IPS-20b (cell line): Measurements from ENCODE around the gene CERS6.

Experiments used
- H3K27ac ChIP-seq: one replicate; pipeline ENCODE4 v1.5.1; 2013; ENCODE audit warnings: low read length
- H3K27me3 ChIP-seq: 2 replicates; pipeline ENCODE4 v1.6.1; 2013; ENCODE audit warnings: mild to moderate bottlenecking, low read length, inconsistent platforms; ENCODE audit not compliant: insufficient read depth
- H3K36me3 ChIP-seq: 2 replicates; pipeline ENCODE4 v1.6.1; 2013; ENCODE audit warnings: low read depth, mild to moderate bottlenecking, inconsistent platforms, low read length, moderate library complexity; ENCODE audit not compliant: insufficient read depth
- H3K4me1 ChIP-seq: 2 replicates; pipeline ENCODE4 v1.6.1; 2013; ENCODE audit warnings: mild to moderate bottlenecking, control low read depth, inconsistent platforms, low read length, moderate library complexity; ENCODE audit not compliant: insufficient read depth
- H3K4me3 ChIP-seq: 2 replicates; pipeline ENCODE4 v1.5.1; 2013; ENCODE audit warnings: mild to moderate bottlenecking, low read length, inconsistent platforms
- H3K9ac ChIP-seq: 2 replicates; pipeline ENCODE4 v1.6.1; 2013; ENCODE audit warnings: low read depth, mild to moderate bottlenecking, inconsistent platforms, low read length, moderate library complexity
- H3K9me3 ChIP-seq: 2 replicates; pipeline ENCODE4 v1.6.1; 2013; ENCODE audit warnings: mild to moderate bottlenecking, low read depth, low read length, inconsistent platforms; ENCODE audit not compliant: insufficient read depth

The CERS6 gene

DNA sequence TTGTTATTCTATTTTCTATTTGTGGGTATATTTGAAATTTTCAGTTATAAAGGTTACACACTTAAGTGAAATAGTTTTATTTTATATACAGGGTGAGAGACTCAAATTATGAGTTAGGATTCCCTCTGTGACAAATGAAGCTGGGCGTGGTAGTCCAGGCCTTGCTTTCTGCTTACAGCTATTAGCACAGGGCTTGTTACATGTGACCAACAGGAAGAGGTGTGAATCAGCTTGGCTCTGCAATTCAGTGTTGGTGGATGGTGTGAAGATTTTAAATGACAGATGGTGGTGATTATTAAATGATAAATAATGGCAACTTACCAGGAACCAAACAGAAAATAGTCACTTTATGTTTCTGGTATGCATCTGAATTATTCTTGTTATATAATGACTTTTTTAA is 282.0 kb downstream of the CERS6 start:
- Histone ChIP-seq H3K27ac (no peak overlapping the region), H3K4me1 (peaks cover 3% of the 10 kb centered on the region; the same call in 1 of the 2 replicates), H3K9ac (no peak overlapping the region), H3K4me3 (no peak overlapping the region), H3K27me3 (no peaks in the 10 kb centered on the region), H3K36me3 (no peaks in the 10 kb centered on the region), H3K9me3 (no peaks in the 10 kb centered on the region)

DNA sequence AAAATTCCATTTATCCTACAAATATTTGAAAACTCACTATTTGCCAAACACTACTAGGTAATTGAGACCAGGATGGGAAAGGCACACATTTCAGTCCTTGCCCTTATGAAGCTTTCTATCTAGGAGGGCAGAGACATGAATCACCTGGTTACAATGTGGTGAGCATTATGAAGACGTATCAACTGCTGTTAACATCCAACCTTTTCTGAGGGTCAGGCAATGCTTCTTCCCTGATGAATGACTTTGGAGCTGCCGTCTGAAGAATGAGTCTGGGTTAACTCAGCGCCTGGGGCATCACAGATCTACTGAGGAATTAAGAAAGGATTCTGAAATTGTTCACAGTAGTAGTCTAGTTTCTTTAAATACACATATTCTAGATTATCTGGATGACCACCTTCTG is 284.3 kb downstream of the CERS6 start:
- no peaks in the 10 kb centered on the region for H3K36me3 ChIP-seq

DNA sequence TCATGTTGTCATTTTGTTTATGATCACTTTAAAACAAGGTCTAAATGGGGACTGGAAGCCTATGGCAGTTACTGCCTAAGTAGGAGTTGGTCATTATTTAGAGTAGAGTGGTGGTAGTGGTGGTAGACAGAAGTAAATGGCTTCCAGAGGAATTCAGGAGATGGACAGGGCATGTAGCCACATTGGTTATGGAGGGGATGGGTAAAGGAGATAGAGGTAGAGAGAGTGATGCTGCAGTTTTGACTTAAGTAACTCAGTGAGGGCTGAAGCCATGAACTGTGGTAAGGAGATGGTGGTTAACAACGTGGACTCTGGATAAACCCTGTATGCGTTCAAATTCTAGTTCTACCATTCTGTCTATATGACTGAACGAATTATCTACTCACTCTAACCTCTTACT is 284.7 kb downstream of the CERS6 start:
- no peaks in the 10 kb centered on the region for H3K9me3 ChIP-seq
- H3K27ac ChIP-seq: no peak overlapping the region
- H3K9ac ChIP-seq: no peak overlapping the region
- no peak overlapping the region for H3K4me3 ChIP-seq
- H3K36me3 ChIP-seq: no peaks in the 10 kb centered on the region
- no peaks in the 10 kb centered on the region for H3K27me3 ChIP-seq
- H3K4me1 ChIP-seq: no peaks in the 10 kb centered on the region

More for the DNA sequence above, 284.3 kb downstream of the CERS6 start:
- H3K4me3 ChIP-seq: no peak overlapping the region
- no peaks in the 10 kb centered on the region for H3K27me3 ChIP-seq
- H3K9me3 ChIP-seq: no peaks in the 10 kb centered on the region
- no peaks in the 10 kb centered on the region for H3K4me1 ChIP-seq
- no peak overlapping the region for H3K9ac ChIP-seq
- H3K27ac ChIP-seq: no peak overlapping the region

DNA sequence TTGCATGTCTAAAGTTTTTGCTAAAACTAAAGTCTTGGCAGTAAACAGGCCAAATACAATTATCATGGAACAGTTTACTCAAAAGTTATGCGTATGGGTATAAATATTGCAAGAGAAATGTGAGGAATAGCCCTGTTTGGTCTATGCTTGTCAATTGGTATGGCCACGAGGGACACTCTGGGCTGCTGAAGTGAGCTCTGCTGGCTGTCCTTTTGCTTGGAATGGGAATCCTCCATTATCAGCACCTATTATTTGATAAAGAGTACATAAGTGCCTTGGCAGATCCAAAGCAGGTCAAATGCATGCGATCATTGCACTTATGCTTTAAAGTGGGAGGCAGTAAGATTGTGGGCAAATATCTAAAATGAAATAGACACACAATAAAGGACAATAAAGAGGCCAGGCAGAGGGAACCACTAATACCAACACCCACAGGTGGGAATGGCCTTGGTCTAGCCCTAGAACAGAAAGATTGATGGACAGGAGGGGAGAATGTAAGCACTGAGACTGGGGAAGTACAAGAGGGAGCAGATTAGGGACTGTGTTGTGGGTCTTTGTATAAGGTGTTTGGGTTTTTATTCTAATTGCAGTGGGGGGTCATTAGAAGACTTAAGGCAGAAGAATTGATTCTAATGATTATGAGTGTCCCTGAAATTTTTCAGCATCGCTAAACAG is 286.3 kb downstream of the CERS6 start:
- H3K9ac ChIP-seq: no peak overlapping the region
- no peak overlapping the region for H3K27ac ChIP-seq
- no peaks in the 10 kb centered on the region for H3K27me3 ChIP-seq

DNA sequence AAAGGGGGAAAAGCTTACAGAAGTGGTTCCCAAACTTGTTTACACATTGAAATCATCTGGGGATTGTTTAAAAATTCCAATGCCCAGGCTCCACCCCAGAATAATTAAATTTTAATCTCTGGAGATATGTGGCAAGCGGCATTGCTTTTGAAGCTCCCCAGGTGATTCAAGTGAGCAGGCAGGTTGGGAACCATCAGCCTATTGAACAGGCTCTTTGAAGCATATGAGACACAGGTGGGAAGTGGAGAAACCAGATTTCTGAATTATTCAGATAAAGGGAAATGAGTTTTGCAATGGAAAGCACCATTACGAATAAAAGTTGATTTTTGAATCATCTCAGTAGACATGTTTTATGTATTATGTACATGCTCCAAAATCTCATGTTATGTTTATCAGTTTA is 288.8 kb downstream of the CERS6 start:
- H3K4me3 ChIP-seq: no peak overlapping the region

More for the DNA sequence above, 286.3 kb downstream of the CERS6 start:
- Histone ChIP-seq H3K9me3 (no peaks in the 10 kb centered on the region), H3K36me3 (no peaks in the 10 kb centered on the region), H3K4me1 (no peaks in the 10 kb centered on the region), H3K4me3 (no peak overlapping the region)

DNA sequence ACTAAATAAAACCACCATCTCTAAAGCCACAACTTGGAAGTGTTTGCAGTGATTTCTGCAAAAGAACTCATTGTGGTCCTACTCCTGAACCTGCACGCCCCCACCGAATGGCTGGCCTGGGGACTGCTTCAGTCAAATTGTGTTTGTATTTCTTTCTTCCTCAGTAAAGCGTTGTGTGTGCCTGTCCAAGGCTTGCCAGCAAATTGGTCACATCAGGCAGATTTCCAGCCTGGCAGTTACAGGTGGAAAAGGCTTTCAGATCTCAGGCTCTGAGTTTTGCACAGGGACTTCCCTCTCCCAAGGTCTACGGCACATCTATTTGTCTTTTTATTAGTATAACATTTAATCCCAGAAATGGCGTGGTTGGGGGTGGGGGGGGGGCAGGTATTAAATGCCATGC is 292.4 kb downstream of the CERS6 start:
- H3K4me3 ChIP-seq: no peak overlapping the region
- H3K27ac ChIP-seq: no peak overlapping the region
- H3K36me3 ChIP-seq: no peaks in the 10 kb centered on the region
- H3K9ac ChIP-seq: no peak overlapping the region
- H3K9me3 ChIP-seq: no peaks in the 10 kb centered on the region
- peaks cover 3% of the 10 kb centered on the region; the same call in 1 of the 2 replicates for H3K4me1 ChIP-seq
- H3K27me3 ChIP-seq: no peaks in the 10 kb centered on the region

More for the DNA sequence above, 288.8 kb downstream of the CERS6 start:
- Histone ChIP-seq H3K9me3 (no peaks in the 10 kb centered on the region), H3K27me3 (no peaks in the 10 kb centered on the region), H3K27ac (no peak overlapping the region), H3K4me1 (no peaks in the 10 kb centered on the region), H3K36me3 (no peaks in the 10 kb centered on the region), H3K9ac (no peak overlapping the region)

DNA sequence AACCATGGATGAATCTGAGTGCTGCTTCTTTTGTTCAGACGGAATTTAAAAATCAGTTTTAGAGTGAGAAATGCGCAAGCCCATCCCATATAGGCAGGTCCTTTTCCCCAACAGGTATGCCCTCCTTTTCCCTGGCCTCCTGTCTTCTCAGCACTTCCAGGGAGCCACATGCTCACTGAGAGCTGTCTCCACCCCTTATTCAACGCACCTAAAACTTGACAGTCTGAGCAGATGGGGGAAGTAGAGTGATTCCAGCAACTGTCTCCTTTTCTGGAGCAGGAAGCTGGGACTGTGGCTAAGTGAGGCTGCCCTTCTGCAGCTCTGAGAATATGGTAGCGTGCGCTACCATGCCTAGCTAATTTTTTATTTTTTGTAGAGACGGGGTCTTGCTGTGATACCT is 293.2 kb downstream of the CERS6 start:
- Histone ChIP-seq H3K9ac (no peak overlapping the region), H3K36me3 (no peaks in the 10 kb centered on the region), H3K27ac (no peak overlapping the region), H3K27me3 (no peaks in the 10 kb centered on the region), H3K4me1 (peaks cover 3% of the 10 kb centered on the region; the same call in 1 of the 2 replicates), H3K9me3 (no peaks in the 10 kb centered on the region), H3K4me3 (no peak overlapping the region)

DNA sequence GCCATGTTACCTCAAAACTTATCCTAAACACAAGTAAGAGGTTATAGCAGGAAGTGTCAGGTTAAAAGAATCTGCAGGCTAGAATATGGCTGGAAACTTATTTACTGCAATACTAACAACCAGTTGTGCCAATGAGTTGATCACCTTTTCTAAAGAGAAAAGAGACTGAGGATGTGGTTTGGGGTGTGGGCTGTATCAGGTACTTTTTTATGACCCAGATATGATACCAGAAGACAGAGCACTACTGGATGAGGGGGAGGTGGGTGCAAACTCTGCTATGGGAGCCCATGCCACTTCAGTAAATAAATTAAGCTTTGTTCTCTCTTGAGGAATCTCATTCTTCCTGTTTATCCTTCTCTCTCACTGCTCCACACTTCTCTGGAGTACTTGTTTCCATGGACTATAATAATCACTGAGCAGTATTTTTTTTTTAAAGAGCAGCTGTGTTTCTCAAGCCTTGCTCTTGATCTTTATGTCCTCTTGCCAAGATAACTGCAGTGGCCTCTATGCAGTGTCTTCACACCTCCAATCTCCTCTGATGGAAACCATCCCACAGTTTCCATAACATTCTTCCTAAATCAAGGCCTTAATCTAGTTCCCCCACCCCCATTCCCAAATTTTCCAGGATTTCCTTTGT is 295.1 kb downstream of the CERS6 start:
- Histone ChIP-seq H3K27me3 (no peaks in the 10 kb centered on the region), H3K27ac (no peak overlapping the region), H3K4me1 (peaks cover 3% of the 10 kb centered on the region; the same call in 1 of the 2 replicates)

DNA sequence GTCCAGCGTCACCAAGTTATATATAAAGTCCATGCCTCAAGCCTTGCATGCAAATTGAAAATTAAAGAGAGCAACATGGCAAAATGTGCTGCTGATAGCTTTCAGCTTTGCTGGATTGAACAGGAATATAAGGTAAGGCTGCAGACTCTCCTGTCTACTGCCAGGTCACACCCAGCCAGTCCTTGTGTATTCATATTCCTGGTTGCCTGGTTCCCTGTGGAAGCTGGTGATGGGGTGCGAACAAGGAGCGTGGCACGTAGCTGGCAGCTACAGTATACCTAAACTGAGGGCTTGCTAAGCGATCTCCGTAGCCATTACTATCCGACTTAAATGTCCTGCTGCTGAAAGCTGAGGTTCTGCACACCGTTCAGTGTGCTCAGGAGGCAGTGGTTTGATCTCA is 296.3 kb downstream of the CERS6 start:
- H3K9me3 ChIP-seq: no peaks in the 10 kb centered on the region
- no peak overlapping the region for H3K27ac ChIP-seq
- H3K36me3 ChIP-seq: no peaks in the 10 kb centered on the region
- H3K4me1 ChIP-seq: peaks cover 3% of the 10 kb centered on the region; the same call in 1 of the 2 replicates
- no peak overlapping the region for H3K9ac ChIP-seq
- no peak overlapping the region for H3K4me3 ChIP-seq
- H3K27me3 ChIP-seq: no peaks in the 10 kb centered on the region

More for the DNA sequence above, 295.1 kb downstream of the CERS6 start:
- no peaks in the 10 kb centered on the region for H3K9me3 ChIP-seq
- no peaks in the 10 kb centered on the region for H3K36me3 ChIP-seq
- H3K4me3 ChIP-seq: no peak overlapping the region
- H3K9ac ChIP-seq: no peak overlapping the region

DNA sequence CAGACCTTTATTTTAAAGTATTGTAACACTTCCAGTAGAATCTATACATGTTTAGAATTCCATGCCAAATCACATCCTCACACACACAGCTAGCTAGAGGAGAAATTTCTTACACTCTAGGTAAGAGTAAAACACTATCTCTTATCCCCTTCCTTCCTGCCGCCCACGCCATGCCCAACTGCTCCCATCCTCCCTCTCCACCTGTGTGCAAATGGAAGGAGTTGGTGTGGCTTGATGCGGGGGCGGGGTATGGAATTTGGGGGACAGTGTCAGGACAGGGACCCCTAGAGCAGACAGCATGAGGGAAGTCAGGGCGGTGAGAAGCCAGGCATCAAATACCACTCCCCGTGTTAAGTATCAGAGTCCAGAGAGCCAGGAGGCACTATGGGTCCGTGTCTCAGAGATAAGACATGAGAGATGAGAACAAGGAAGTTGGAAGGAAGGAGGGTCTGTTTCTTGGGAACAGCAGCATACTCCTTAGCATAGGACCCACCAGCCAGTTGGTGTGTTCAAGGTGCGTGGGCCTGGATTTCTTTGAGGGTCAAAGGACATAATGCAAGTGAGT is 297.8 kb downstream of the CERS6 start:
- Histone ChIP-seq H3K27me3 (no peaks in the 10 kb centered on the region), H3K9ac (no peak overlapping the region), H3K9me3 (no peaks in the 10 kb centered on the region), H3K27ac (no peak overlapping the region), H3K4me3 (no peak overlapping the region), H3K36me3 (no peaks in the 10 kb centered on the region), H3K4me1 (peaks cover 3% of the 10 kb centered on the region; the same call in 1 of the 2 replicates)

DNA sequence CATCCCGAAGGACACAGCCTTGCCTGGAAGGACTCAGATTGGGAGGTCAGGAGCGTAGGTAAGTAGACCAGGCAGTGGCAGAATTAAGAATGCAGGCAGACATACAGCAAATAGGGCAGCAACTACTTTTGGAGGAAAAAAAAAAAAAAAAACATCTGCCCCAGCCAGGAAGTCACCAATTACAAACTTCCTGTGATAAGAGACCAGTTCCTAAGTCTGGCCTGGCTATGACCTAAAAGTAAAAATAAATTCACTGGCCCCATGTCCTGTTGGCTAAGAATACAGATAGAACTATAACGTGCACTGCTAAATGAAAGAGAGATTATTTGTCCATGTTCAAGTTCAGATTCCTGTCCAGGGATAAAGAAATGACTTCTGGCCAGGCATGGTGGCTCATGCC is 301.2 kb downstream of the CERS6 start:
- no peaks in the 10 kb centered on the region for H3K9me3 ChIP-seq
- no peak overlapping the region for H3K4me3 ChIP-seq
- H3K27ac ChIP-seq: no peak overlapping the region
- no peak overlapping the region for H3K9ac ChIP-seq
- H3K4me1 ChIP-seq: peaks cover 3% of the 10 kb centered on the region; the same call in 1 of the 2 replicates
- no peaks in the 10 kb centered on the region for H3K36me3 ChIP-seq
- H3K27me3 ChIP-seq: no peaks in the 10 kb centered on the region
